Cardiac muscle cell (in vitro differentiated cells and primary cell): ENCODE measurements around the gene ANKRD34C. TPM values are rescaled to one million over a fixed set of nuclear protein-coding genes. Genes with fewer than 3 reads are reported as not detected.

Experiments
- DNase-seq, 2 donors: peaks; one replicate each; pipeline versions ENCODE4 v3.0.0 to v3.0.0-alpha.2; 2010 to 2017; ENCODE audit warnings: low read depth in 1 of 2, low spot score in 1 of 2
- H3K27ac ChIP-seq: fragments of 200-600 bp; sonication (generic); 2 replicates; pipeline ENCODE4 v1.5.1; 2016
- H3K27me3 ChIP-seq: fragments of 200-600 bp; sonication (generic); 2 replicates; pipeline ENCODE4 v1.6.0; 2016; ENCODE audit warnings: control low read depth
- H3K36me3 ChIP-seq: fragments of 200-600 bp; sonication (generic); 2 replicates; pipeline ENCODE4 v1.5.1; 2016; ENCODE audit warnings: control low read depth
- H3K4me1 ChIP-seq: fragments of 200-600 bp; sonication (generic); 2 replicates; pipeline ENCODE4 v1.8.1; 2017; ENCODE audit warnings: low read depth, mild to moderate bottlenecking, mixed run types
- H3K4me3 ChIP-seq: fragments of 200-600 bp; sonication (generic); 2 replicates; pipeline ENCODE4 v1.5.1; 2016; ENCODE audit warnings: mild to moderate bottlenecking
- H3K9me3 ChIP-seq: fragments of 200-600 bp; sonication (generic); 2 replicates; pipeline ENCODE4 v1.5.1; 2017; ENCODE audit warnings: low read depth, mild to moderate bottlenecking, control low read depth
- polyA plus RNA-seq: library from polyadenylated mRNA; unstranded; fragments of >200 nt; fragmentation: Nextera tagmentation; extraction: Ambion mirVana; gene quantifications from 2 replicates; pipeline ENCODE4 v1.2.1, GENCODE V29; 2016
- total RNA-seq: library from RNA; depleted of rRNA; stranded (reverse); fragments of >200 nt; gene quantifications from 2 replicates; pipeline ENCODE4 v1.2.3, GENCODE V29; 2016
- TF ChIP-seq, protein P1 (sequence below): IDR thresholded peaks from 2 replicates; pipeline ENCODE4 v1.5.1; 2012; ENCODE audit warnings: low read depth, mild to moderate bottlenecking, low read length

Gene ANKRD34C
- total RNA-seq = not detected in 2 replicates
- not detected in 2 replicates for polyA plus RNA-seq

DNA sequence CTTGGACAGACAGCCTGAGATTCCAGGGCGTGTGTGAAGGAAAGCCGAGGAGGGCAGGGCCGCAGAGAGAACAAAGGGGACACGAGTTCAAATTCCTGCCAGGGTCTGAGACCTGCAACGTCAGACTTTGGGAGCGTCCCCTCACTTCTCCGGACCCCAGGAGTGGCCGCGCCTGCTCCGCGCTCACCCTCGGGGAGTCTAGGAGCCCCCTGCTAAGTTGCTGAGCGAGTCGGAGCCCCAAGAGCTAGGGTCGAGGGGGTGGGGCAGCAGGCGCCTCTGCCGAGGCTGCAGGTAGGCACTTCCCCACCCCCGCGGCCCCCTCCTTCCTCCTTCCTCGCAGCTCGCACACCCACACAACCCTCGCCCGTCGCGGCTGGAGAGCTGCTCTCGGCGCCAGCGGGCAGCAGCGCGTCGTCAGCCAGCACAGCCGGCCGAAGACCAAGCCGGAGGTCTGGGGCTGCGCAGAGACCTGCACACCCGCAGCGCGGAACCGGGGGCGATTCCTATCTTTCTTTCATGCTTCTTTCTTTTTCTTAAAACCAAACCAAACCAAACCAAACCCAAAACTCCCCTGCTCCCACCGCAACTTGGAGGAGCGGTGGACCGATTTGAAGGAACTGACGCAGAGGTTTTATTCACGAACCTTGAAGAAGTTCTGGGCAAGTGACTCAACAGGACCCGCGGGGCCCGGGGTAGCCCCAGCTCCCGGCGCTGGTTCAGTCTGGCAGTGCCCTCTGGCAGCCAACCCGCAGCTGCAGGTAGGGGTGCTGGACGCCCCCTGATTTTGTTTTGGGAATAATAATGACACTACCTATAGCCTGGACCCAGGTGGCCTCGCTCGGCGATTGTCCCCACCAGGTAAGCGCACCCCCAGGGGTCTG, at the start of gene ANKRD34C:
TSS of gene ANKRD34C (plus strand) at position 352 of the 881 bp plus-strand sequence. CDS start 10,563 bp downstream, outside the sequence.
- TF ChIP-seq, protein P1, sequence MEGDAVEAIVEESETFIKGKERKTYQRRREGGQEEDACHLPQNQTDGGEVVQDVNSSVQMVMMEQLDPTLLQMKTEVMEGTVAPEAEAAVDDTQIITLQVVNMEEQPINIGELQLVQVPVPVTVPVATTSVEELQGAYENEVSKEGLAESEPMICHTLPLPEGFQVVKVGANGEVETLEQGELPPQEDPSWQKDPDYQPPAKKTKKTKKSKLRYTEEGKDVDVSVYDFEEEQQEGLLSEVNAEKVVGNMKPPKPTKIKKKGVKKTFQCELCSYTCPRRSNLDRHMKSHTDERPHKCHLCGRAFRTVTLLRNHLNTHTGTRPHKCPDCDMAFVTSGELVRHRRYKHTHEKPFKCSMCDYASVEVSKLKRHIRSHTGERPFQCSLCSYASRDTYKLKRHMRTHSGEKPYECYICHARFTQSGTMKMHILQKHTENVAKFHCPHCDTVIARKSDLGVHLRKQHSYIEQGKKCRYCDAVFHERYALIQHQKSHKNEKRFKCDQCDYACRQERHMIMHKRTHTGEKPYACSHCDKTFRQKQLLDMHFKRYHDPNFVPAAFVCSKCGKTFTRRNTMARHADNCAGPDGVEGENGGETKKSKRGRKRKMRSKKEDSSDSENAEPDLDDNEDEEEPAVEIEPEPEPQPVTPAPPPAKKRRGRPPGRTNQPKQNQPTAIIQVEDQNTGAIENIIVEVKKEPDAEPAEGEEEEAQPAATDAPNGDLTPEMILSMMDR = no peak
- H3K9me3 ChIP-seq = no peaks in the 10 kb centered on the region
- H3K4me1 ChIP-seq = peaks cover 5% of the 10 kb centered on the region
- DNase-seq = peak in 1 of 2 donors; percentile 46
- no peaks in the 10 kb centered on the region for H3K36me3 ChIP-seq
- no peak within 1 kb of the TSS for H3K27ac ChIP-seq
- H3K27me3 ChIP-seq = peaks cover 85% of the 10 kb centered on the region
- no peak within 1 kb of the TSS for H3K4me3 ChIP-seq

DNA sequence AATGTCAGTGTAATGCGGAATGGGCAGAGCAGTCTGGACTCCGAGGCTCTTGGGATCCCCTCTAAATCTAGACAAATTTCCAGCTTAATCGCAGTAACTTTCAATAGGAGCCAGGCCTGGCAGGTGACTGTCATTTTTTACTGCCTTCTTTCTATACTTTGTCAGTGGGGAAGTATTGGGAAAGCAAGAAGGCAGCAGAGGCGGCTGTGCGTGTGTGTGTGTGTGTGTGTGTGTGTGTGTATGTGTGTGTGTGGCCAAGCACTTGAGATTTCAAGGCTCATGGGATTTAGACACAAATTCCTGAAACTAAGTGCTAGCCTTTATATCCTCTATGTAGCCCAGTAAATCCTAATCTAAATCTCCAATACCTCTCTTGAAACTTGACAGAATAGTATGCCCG, 49.3 kb upstream of the ANKRD34C start:
- Histone ChIP-seq H3K27ac (no peak overlapping the region), H3K9me3 (no peaks in the 10 kb centered on the region), H3K4me1 (no peaks in the 10 kb centered on the region), H3K4me3 (no peak overlapping the region), H3K27me3 (no peaks in the 10 kb centered on the region), H3K36me3 (no peaks in the 10 kb centered on the region)
- TF ChIP-seq, protein P1 = no peak
- peak in 1 of 2 donors; percentile 14 for DNase-seq

DNA sequence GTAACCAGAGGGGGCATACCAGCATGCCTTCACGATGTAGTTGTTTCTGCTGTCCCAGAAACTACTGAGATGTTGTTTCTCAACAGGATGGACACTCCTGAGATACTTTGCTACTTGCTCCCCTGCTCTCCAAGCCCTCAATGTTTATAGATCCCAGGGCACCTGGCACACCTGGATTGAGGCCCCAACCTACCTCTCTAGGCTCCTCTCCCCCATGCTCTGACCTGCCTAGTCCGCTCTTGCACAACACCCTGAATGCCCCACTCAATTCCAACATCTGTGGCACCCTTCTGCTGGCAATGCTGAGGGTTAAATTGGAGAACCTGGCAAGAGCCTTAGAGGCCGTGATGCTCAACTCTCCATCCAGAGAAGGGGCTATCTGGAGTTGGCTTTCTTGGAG, 42.5 kb upstream of the ANKRD34C start:
- Histone ChIP-seq H3K27me3 (no peaks in the 10 kb centered on the region), H3K4me1 (peaks cover 8% of the 10 kb centered on the region), H3K9me3 (no peaks in the 10 kb centered on the region), H3K4me3 (no peak overlapping the region), H3K27ac (no peak overlapping the region), H3K36me3 (no peaks in the 10 kb centered on the region)
- DNase-seq = no peak
- TF ChIP-seq, protein P1 = no peak

DNA sequence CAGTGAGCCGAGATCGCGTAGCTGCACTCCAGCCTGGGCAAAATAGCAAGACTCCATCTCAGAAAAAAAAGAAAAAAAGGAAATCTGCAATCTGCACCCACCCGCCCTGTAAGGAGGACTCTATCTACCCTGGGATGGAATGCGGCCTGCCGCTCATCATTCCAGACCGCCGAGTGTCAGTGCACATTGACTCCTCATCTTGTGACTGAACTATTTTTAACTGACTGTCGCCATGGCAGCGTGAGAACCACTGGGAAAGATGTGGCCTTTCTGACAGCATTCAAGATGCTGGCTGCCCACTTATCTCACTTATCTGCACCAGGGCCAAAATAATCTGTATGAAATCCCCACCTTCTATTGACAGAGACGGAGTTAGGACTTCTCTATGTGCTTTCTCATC, 38.8 kb upstream of the ANKRD34C start:
- H3K27me3 ChIP-seq = no peaks in the 10 kb centered on the region
- peak in 1 of 2 donors; percentile 74 for DNase-seq
- no peaks in the 10 kb centered on the region for H3K36me3 ChIP-seq
- TF ChIP-seq, protein P1 = no peak
- H3K4me3 ChIP-seq = no peak overlapping the region
- peaks cover 8% of the 10 kb centered on the region for H3K4me1 ChIP-seq
- H3K27ac ChIP-seq = peak overlapping the region; percentile 50
- no peaks in the 10 kb centered on the region for H3K9me3 ChIP-seq

DNA sequence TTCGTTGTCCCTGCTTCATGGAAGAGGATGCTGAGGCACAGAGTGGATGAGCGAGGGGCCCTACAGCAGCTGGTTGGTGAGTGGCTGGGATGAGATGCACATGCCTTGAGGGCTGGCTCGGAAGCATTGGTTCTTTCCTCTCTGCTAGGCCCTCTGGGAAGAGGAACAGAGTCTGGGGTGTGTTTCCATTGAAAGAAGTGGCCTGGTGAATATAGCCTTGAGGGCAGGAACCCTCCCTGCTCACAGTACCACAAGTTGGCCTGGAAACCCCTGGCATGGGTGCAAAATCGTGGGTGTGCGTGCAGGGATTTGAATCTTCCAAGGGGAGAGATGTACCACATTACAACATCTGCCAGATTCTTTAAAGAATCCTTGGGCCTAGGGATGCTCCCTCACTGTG, 37.6 kb upstream of the ANKRD34C start:
- Histone ChIP-seq H3K27ac (no peak overlapping the region), H3K9me3 (no peaks in the 10 kb centered on the region), H3K4me3 (no peak overlapping the region), H3K36me3 (no peaks in the 10 kb centered on the region), H3K27me3 (no peaks in the 10 kb centered on the region), H3K4me1 (peaks cover 8% of the 10 kb centered on the region)
- DNase-seq = no peak
- TF ChIP-seq, protein P1 = no peak
